Parathyroid adenoma (tissue), 2 donors: ENCODE data around the gene LYPD4.
A peak's percentile ranks its signal among the peaks of the same experiment; 100 is the strongest.

Experiments
- H2AFZ ChIP-seq: fragments of 300-600 bp; sonication (generic); one replicate; pipeline ENCODE4 v1.7.0; 2017; ENCODE audit warnings: antibody characterized with exemption, mild to moderate bottlenecking
- H3K27ac ChIP-seq: fragments of 300-600 bp; sonication (generic); one replicate; pipeline ENCODE4 v1.7.0; 2017
- H3K27me3 ChIP-seq: fragments of 300-600 bp; sonication (generic); one replicate; pipeline ENCODE4 v1.7.0; 2017; ENCODE audit warnings: low read length; ENCODE audit not compliant: control insufficient read depth, insufficient read depth
- H3K36me3 ChIP-seq: fragments of 300-600 bp; sonication (generic); one replicate; pipeline ENCODE4 v1.7.0; 2017; ENCODE audit warnings: low read length; ENCODE audit not compliant: control insufficient read depth, insufficient read depth
- H3K4me1 ChIP-seq: fragments of 300-600 bp; sonication (generic); one replicate; pipeline ENCODE4 v1.7.0; 2017; ENCODE audit warnings: control low read depth
- H3K4me2 ChIP-seq: fragments of 300-600 bp; sonication (generic); one replicate; pipeline ENCODE4 v1.7.0; 2017; ENCODE audit warnings: low read length
- H3K4me3 ChIP-seq: fragments of 300-600 bp; sonication (generic); one replicate; pipeline ENCODE4 v1.7.0; 2017; ENCODE audit warnings: low read depth, low read length
- H3K79me2 ChIP-seq: fragments of 300-600 bp; sonication (generic); one replicate; pipeline ENCODE4 v1.7.0; 2017; ENCODE audit warnings: control low read depth
- H3K9ac ChIP-seq: fragments of 300-600 bp; sonication (generic); one replicate; pipeline ENCODE4 v1.7.0; 2017; ENCODE audit warnings: mild to moderate bottlenecking
- H3K9me3 ChIP-seq: fragments of 300-600 bp; sonication (generic); one replicate; pipeline ENCODE4 v1.7.0; 2017; ENCODE audit warnings: low read length; ENCODE audit not compliant: control insufficient read depth
- TF ChIP-seq, protein P1 (sequence below): fragments of 300-600 bp; sonication (generic); IDR thresholded peaks from one replicate; pipeline ENCODE4 v1.7.0; 2017; ENCODE audit warnings: antibody characterized with exemption, mild to moderate bottlenecking
- donor health status: primary hyperparathyroidism.

LYPD4 gene

GRCh38 chr19:41869374-41869955 lies 25.0 kb upstream of the LYPD4 start:
- Histone ChIP-seq H3K27ac (no peak overlapping the region), H3K79me2 (peaks cover 15% of the 10 kb centered on the region), H3K27me3 (no peaks in the 10 kb centered on the region), H3K4me3 (no peak overlapping the region), H3K9ac (no peak overlapping the region), H3K9me3 (no peaks in the 10 kb centered on the region), H3K36me3 (no peaks in the 10 kb centered on the region), H3K4me1 (peaks cover 9% of the 10 kb centered on the region), H2AFZ (no peak overlapping the region), H3K4me2 (no peak overlapping the region)
- TF ChIP-seq, protein P1, sequence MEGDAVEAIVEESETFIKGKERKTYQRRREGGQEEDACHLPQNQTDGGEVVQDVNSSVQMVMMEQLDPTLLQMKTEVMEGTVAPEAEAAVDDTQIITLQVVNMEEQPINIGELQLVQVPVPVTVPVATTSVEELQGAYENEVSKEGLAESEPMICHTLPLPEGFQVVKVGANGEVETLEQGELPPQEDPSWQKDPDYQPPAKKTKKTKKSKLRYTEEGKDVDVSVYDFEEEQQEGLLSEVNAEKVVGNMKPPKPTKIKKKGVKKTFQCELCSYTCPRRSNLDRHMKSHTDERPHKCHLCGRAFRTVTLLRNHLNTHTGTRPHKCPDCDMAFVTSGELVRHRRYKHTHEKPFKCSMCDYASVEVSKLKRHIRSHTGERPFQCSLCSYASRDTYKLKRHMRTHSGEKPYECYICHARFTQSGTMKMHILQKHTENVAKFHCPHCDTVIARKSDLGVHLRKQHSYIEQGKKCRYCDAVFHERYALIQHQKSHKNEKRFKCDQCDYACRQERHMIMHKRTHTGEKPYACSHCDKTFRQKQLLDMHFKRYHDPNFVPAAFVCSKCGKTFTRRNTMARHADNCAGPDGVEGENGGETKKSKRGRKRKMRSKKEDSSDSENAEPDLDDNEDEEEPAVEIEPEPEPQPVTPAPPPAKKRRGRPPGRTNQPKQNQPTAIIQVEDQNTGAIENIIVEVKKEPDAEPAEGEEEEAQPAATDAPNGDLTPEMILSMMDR = no peak

- H3K36me3 ChIP-seq = no peaks in the 10 kb centered on the region
- no peak overlapping the region for H3K9ac ChIP-seq
- no peak overlapping the region for H3K27ac ChIP-seq
- TF ChIP-seq, protein P1 = no peak
- no peaks in the 10 kb centered on the region for H3K27me3 ChIP-seq
- H3K79me2 ChIP-seq = peaks cover 21% of the 10 kb centered on the region
- H3K4me2 ChIP-seq = no peak overlapping the region
- H3K4me1 ChIP-seq = peaks cover 9% of the 10 kb centered on the region
- H3K4me3 ChIP-seq = no peak overlapping the region
- no peak overlapping the region for H2AFZ ChIP-seq
- H3K9me3 ChIP-seq = no peaks in the 10 kb centered on the region
Measured at GRCh38 chr19:41868989-41869300, 24.5 kb upstream of the LYPD4 start.

- TF ChIP-seq, protein P1 = no peak
- no peak overlapping the region for H2AFZ ChIP-seq
- no peaks in the 10 kb centered on the region for H3K27me3 ChIP-seq
- no peaks in the 10 kb centered on the region for H3K36me3 ChIP-seq
- H3K79me2 ChIP-seq = peaks cover 23% of the 10 kb centered on the region
- H3K9ac ChIP-seq = no peak overlapping the region
- no peak overlapping the region for H3K4me3 ChIP-seq
- H3K27ac ChIP-seq = no peak overlapping the region
- peak overlapping the region; percentile 15 for H3K4me2 ChIP-seq
- no peaks in the 10 kb centered on the region for H3K9me3 ChIP-seq
- H3K4me1 ChIP-seq = peaks cover 9% of the 10 kb centered on the region
Measured at GRCh38 chr19:41868120-41868988, 23.9 kb upstream of the LYPD4 start.

DNA sequence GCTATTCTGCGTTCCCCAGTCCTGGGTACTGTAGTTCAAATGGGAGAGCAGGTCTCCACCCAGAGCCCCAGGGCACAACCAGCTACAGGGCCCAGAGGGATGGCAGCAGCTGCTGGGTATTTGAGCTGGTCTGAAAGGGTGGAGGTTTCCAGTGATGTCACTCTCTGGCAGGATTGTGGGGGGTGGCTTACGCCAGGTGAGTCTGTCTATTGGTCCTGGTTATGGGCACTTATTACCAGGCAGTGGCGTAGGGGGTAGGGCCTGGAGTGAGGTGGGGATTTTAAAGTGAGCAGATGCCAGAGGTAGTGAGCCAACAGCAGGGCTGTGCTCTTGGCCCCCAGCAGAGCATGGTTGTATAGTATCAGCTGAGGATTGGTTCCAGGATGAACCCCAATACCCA lies 21.8 kb upstream of the LYPD4 start:
- Histone ChIP-seq H3K4me1 (peaks cover 11% of the 10 kb centered on the region), H3K4me2 (no peak overlapping the region), H3K79me2 (peaks cover 33% of the 10 kb centered on the region), H3K4me3 (no peak overlapping the region), H2AFZ (no peak overlapping the region), H3K36me3 (no peaks in the 10 kb centered on the region), H3K27me3 (no peaks in the 10 kb centered on the region), H3K27ac (no peak overlapping the region), H3K9me3 (no peaks in the 10 kb centered on the region), H3K9ac (no peak overlapping the region)
- TF ChIP-seq, protein P1 = no peak
